Sigmoid colon (tissue), 4 donors: ENCODE measurements around the gene EMP2.

ENCODE experiments used
- CTCF ChIP-seq, 4 experiments: fragments of 450-650 bp in 3 of 4; fragments of 200-600 bp in 1 of 4; IDR thresholded peaks; one replicate each; pipeline ENCODE4 v1.5.1; 2016 to 2019; ENCODE audit warnings: antibody characterized with exemption in 4 of 4, mild to moderate bottlenecking in 3 of 4, moderate library complexity in 2 of 4
- EP300 ChIP-seq, 4 donors: sonication (generic); formaldehyde crosslinking; IDR thresholded peaks; one replicate each; pipeline ENCODE4 v1.6.1; 2017; ENCODE audit warnings: antibody characterized with exemption in 4 of 4
- POLR2A ChIP-seq, 2 donors: fragments of 450-650 bp; IDR thresholded peaks; one replicate each; pipeline ENCODE4 v1.6.1; 2016; ENCODE audit warnings: antibody characterized with exemption in 2 of 2, mild to moderate bottlenecking in 2 of 2, moderate library complexity in 2 of 2
- POLR2AphosphoS5 ChIP-seq, 4 donors: sonication (generic); formaldehyde crosslinking; IDR thresholded peaks; one replicate each; pipeline ENCODE4 v1.6.1; 2017; ENCODE audit warnings: antibody characterized with exemption in 4 of 4

GRCh38 chr16:10519297-10519696, 61.1 kb downstream of the EMP2 start:
- no peak for TF ChIP-seq CTCF (IDR thresholded peaks at IDR 0.05)
- TF ChIP-seq POLR2A (IDR thresholded peaks at IDR 0.05) = no peak
- no peak for TF ChIP-seq EP300 (IDR thresholded peaks at IDR 0.05)
- no peak for TF ChIP-seq POLR2AphosphoS5 (IDR thresholded peaks at IDR 0.05)
